Measurements from ENCODE around the gene AUNIP.
A peak's percentile ranks its signal among the peaks of the same experiment; 100 is the strongest.

Gene AUNIP

GRCh38 chr1:25807480-25808390 lies 51.5 kb downstream of the AUNIP start:
- DNase-seq: no peak

- DNase-seq: no peak
These were observed 52.8 kb downstream of the AUNIP start for GRCh38 chr1:25806418-25806817.

- DNase-seq: no peak
These were observed 53.4 kb downstream of the AUNIP start for GRCh38 chr1:25805863-25806225.

GRCh38 chr1:25804964-25805862 lies 54.0 kb downstream of the AUNIP start:
- DNase-seq: no peak

- DNase-seq: no peak
These were observed 54.9 kb downstream of the AUNIP start for GRCh38 chr1:25804244-25804963.

GRCh38 chr1:25803368-25803767 lies 55.9 kb downstream of the AUNIP start:
- DNase-seq: no peak

GRCh38 chr1:25802915-25803314 lies 56.3 kb downstream of the AUNIP start:
- no peak for DNase-seq

GRCh38 chr1:25800703-25801377 lies 58.4 kb downstream of the AUNIP start:
- no peak for DNase-seq

- peak; percentile 46 for DNase-seq
These were observed 59.1 kb downstream of the AUNIP start, which contains the start of gene SELENON for GRCh38 chr1:25799935-25800702. Gene SELENON (plus strand): TSS chr1:25800193. CDS start chr1:25800231, 38 bp downstream.

- no peak for DNase-seq
These were observed 59.8 kb downstream of the AUNIP start for GRCh38 chr1:25799352-25799934.

GRCh38 chr1:25798666-25799351 lies 60.4 kb downstream of the AUNIP start:
- no peak for DNase-seq

- peak; percentile 55 for DNase-seq
These were observed 61.3 kb downstream of the AUNIP start for GRCh38 chr1:25797939-25798338.

- peak; percentile 81 for DNase-seq
These were observed 62.3 kb downstream of the AUNIP start for GRCh38 chr1:25796811-25797458.

- DNase-seq: no peak
These were observed 63.1 kb downstream of the AUNIP start for GRCh38 chr1:25795946-25796810.

GRCh38 chr1:25795211-25795610 lies 64.0 kb downstream of the AUNIP start:
- DNase-seq: no peak

- DNase-seq: no peak
These were observed 64.9 kb downstream of the AUNIP start for GRCh38 chr1:25794325-25794724.

- DNase-seq: no peak
These were observed 65.6 kb downstream of the AUNIP start for GRCh38 chr1:25793585-25794170.

GRCh38 chr1:25792115-25792514 lies 67.1 kb downstream of the AUNIP start:
- DNase-seq: no peak

- no peak for DNase-seq
These were observed 68.8 kb downstream of the AUNIP start for GRCh38 chr1:25790472-25790871.
